ENCODE measurements around the gene PPP1R14C. TPM values are rescaled to one million over a fixed set of nuclear protein-coding genes. Genes with fewer than 3 reads are reported as not detected.

The PPP1R14C gene
- total and polyA plus RNA-seq, 4 donors, result 6.5 to 68.4 (median 24.0) TPM

- TF ChIP-seq CTCF (IDR thresholded peaks at IDR 0.05; ENCODE audit: control extremely low read depth, extremely low read depth), result no peak
- H3K36me3 ChIP-seq (ENCODE audit: control insufficient read depth in 4 of 4, insufficient read depth in 4 of 4, low read length in 4 of 4), result no peaks in the 10 kb centered on the region
- no peak overlapping the region for H3K4me3 ChIP-seq
- WGBS, 2 donors, result 77 to 85% methylated on average over 4 of the region's 4 CpGs
- ATAC-seq (ENCODE audit: insufficient read depth, low FRiP score) (no peak), DNase-seq (no peak)
- H3K4me1 ChIP-seq (ENCODE audit: control insufficient read depth in 5 of 5, insufficient read depth in 5 of 5, low read length in 5 of 5), result peaks cover 0 to 16% (median 6%) of the 10 kb centered on the region in 5 donors
- H3K9me3 ChIP-seq (ENCODE audit: control insufficient read depth in 4 of 4, insufficient read depth in 3 of 4, low read length in 3 of 4), result peaks cover 0 to 2% (median 0%) of the 10 kb centered on the region in 4 donors
- peaks cover 0 to 2% (median 0%) of the 10 kb centered on the region in 3 donors for H3K27me3 ChIP-seq (ENCODE audit: control insufficient read depth in 3 of 3, insufficient read depth in 3 of 3, low read length in 2 of 3)
- H3K9ac ChIP-seq (ENCODE audit: insufficient read depth in 1 of 2, low read length in 2 of 2), result no peak overlapping the region
- no peak overlapping the region for H3K27ac ChIP-seq (ENCODE audit: low read depth in 1 of 2, low read length in 1 of 2)
These were observed 111.9 kb downstream of the PPP1R14C start for GRCh38 chr6:150254770-150255169.

GRCh38 chr6:150255840-150256239 is 113.0 kb downstream of the PPP1R14C start:
- peaks cover 0 to 14% (median 6%) of the 10 kb centered on the region in 5 donors for H3K4me1 ChIP-seq (ENCODE audit: control insufficient read depth in 5 of 5, insufficient read depth in 5 of 5, low read length in 5 of 5)
- no peak overlapping the region for H3K9ac ChIP-seq (ENCODE audit: insufficient read depth in 1 of 2, low read length in 2 of 2)
- H3K27ac ChIP-seq (ENCODE audit: low read depth in 1 of 2, low read length in 1 of 2), result no peak overlapping the region
- no peaks in the 10 kb centered on the region for H3K9me3 ChIP-seq (ENCODE audit: control insufficient read depth in 4 of 4, insufficient read depth in 3 of 4, low read length in 3 of 4)
- DNase-seq, result no peak
- H3K36me3 ChIP-seq (ENCODE audit: control insufficient read depth in 4 of 4, insufficient read depth in 4 of 4, low read length in 4 of 4), result no peaks in the 10 kb centered on the region
- no peak overlapping the region for H3K4me3 ChIP-seq
- TF ChIP-seq CTCF (IDR thresholded peaks at IDR 0.05; ENCODE audit: control extremely low read depth, extremely low read depth), result no peak
- peaks cover 0 to 2% (median 0%) of the 10 kb centered on the region in 3 donors for H3K27me3 ChIP-seq (ENCODE audit: control insufficient read depth in 3 of 3, insufficient read depth in 3 of 3, low read length in 2 of 3)
- WGBS, 2 donors, result 93 to 94% methylated on average over 9 of the region's 9 CpGs
- no peak for ATAC-seq (ENCODE audit: insufficient read depth, low FRiP score)

GRCh38 chr6:150256618-150257272 is 113.9 kb downstream of the PPP1R14C start:
- WGBS, 2 donors, result 83 to 84% methylated on average over 8 of the region's 8 CpGs
- Histone ChIP-seq H3K27me3 (ENCODE audit: control insufficient read depth in 3 of 3, insufficient read depth in 3 of 3, low read length in 2 of 3) (peaks cover 0 to 2% (median 0%) of the 10 kb centered on the region in 3 donors), H3K9me3 (ENCODE audit: control insufficient read depth in 4 of 4, insufficient read depth in 3 of 4, low read length in 3 of 4) (no peaks in the 10 kb centered on the region), H3K9ac (ENCODE audit: insufficient read depth in 1 of 2, low read length in 2 of 2) (no peak overlapping the region), H3K27ac (ENCODE audit: low read depth in 1 of 2, low read length in 1 of 2) (no peak overlapping the region), H3K36me3 (ENCODE audit: control insufficient read depth in 4 of 4, insufficient read depth in 4 of 4, low read length in 4 of 4) (no peaks in the 10 kb centered on the region), H3K4me3 (no peak overlapping the region), H3K4me1 (ENCODE audit: control insufficient read depth in 5 of 5, insufficient read depth in 5 of 5, low read length in 5 of 5) (peaks cover 0 to 7% (median 5%) of the 10 kb centered on the region in 5 donors)
- no peak for ATAC-seq (ENCODE audit: insufficient read depth, low FRiP score)
- TF ChIP-seq CTCF (IDR thresholded peaks at IDR 0.05; ENCODE audit: control extremely low read depth, extremely low read depth), result no peak
- no peak for DNase-seq

Measured in lung (tissue), 12 donors.